OCI-LY7 (cell line): Measurements from ENCODE around the gene MYO9B.

Experiments
- CTCF ChIP-seq: fragments of 200-600 bp; sonication (generic); conservative IDR thresholded peaks from 2 replicates; pipeline ENCODE4 v1.5.1; 2014; ENCODE audit warnings: mild to moderate bottlenecking, antibody characterized with exemption, low read length, moderate library complexity, mixed read lengths
- EZH2phosphoT487 ChIP-seq: fragments of 200-600 bp; sonication (generic); IDR thresholded peaks from 2 replicates; pipeline ENCODE4 v1.6.1; 2018; ENCODE audit warnings: low read depth, borderline replicate concordance, mild to moderate bottlenecking, mixed run types, antibody characterized with exemption, low read length, moderate library complexity, mixed read lengths

GRCh38 chr19:17225053-17225452 lies 149.5 kb downstream of the MYO9B start:
- TF ChIP-seq CTCF = no peak
- no peak for TF ChIP-seq EZH2phosphoT487
